Stimulated activated CD4-positive, alpha-beta T cell treated with anti-CD3 and anti-CD28 coated beads, Interleukin-4, amount 100 ng/mL, for 1 hour (primary cell): ENCODE measurements around the gene BEST4.
"Not testable (repeated sequence)": the region's sequence is repeated elsewhere in the genome, so short reads cannot be mapped to it uniquely, and the experiment has no call there.

ENCODE experiments used
- DNase-seq: peaks from one replicate; pipeline ENCODE4 v3.0.0-alpha.2; 2020

BEST4 gene

DNA sequence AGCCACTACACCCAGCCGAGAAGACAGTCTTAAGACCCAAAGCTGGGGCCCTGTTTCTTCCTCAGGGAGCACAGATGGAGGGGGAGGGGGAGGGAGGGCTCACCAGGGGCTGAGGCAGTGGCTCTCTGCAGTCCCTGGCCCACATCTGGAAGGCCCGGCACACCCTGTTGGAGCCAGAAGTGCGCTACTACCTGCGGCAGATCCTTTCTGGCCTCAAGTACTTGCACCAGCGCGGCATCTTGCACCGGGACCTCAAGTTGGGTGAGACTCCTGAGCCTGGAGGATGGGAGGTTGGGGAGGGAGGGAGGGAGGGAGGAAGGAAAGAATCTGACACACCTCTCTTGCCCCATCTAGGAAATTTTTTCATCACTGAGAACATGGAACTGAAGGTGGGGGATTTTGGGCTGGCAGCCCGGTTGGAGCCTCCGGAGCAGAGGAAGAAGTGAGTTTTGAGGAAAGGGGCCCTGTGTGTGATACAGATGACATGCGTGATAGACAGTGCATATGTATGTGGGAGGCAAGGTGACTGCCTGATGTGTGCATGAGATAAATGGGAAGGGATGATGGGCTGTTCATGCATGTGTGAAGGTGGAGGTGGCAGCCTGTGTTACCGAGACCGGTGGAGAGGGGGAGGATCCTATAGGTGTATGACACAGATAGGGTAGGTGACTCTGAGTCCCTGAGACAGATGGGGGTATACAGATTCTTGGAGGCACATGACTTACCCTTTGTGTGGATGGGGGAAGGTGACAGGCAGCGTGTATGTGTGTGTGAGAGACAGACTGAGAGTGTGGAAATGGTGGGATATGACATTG is 13.7 kb upstream of the BEST4 start:
- DNase-seq: peak; percentile 58

DNA sequence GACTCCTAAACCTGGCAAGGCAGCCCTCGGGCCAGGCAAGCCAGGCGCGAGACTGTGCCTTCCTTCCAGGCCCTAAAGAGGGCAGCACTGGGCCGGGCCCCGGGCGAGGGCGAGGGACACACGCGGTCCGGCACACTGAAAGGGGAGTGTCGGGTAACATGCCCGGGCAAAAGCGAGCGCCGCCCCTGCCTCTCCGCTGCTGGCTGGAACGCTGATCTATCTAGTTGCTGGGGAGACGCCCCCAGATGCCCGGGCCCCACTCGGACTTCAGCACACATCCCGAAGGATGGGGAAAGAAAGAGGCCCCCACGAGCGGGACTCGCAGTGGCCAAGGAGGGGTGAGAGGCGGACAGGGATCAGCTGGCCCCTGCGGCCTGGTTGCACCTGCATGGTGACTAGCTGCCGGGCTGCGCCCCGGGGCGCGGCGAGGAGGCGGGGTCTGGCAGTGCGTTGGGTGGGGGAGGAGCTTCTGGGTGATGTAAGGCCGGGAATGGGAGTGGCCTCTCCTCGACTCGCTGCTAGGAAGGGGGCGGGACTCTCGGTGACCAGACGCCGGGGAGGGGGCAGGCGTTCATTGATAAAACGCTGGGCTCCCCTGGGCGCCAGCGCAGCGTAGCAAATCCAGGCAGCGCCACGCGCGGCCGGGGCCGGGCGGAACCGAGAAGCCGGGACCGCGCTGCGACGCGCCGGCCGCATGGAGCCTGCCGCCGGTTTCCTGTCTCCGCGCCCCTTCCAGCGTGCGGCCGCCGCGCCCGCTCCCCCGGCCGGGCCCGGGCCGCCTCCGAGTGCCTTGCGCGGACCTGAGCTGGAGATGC is 12.0 kb upstream of the BEST4 start, which contains the start of gene PLK3:
TSS of gene PLK3 (plus strand) at position 608 of the 815 bp plus-strand sequence. CDS start at position 695, 87 bp downstream.
- DNase-seq: peak; percentile 97

DNA sequence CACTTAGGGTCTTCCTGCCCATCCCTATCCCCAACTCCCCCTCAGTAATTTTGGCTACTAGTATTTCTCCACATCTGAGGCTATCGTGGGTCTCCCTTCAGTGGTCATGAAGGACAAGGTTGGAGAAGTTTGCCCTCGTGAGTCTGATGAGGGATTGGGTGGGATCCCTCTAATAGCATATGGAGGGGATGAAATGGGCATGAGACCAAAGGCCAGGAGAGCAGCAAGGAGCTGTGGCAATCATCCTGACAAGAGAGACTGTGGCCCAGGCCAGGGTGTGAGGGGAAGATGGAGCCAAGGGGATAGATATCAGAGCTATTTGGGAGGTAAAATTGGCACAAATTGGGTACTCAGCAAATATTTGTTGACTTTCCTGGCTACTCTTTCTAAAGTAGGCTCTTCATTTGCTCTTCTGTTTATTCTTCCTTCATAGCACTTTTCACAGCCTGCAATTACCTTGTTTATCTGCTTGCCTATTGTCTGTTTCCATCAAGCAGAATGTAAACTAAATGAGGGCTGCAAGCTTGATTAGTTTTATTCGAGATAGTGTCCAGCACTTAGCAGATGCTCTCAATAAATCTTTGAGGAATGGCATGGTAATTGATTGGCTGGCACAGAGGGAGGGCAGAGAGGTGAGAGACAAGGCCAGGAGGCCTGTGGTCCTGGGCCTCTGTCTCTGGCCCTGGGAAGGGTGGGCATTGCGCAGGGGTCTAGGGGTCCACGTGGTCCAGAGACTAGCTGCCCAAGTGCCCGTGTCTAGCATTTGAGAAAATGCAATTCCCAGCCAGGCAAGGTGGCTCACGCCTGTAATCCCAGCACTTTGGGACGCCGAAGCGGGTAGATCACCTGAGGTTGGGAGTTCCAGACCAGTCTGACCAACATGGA is 10.8 kb upstream of the BEST4 start:
- peak; percentile 3 for DNase-seq

DNA sequence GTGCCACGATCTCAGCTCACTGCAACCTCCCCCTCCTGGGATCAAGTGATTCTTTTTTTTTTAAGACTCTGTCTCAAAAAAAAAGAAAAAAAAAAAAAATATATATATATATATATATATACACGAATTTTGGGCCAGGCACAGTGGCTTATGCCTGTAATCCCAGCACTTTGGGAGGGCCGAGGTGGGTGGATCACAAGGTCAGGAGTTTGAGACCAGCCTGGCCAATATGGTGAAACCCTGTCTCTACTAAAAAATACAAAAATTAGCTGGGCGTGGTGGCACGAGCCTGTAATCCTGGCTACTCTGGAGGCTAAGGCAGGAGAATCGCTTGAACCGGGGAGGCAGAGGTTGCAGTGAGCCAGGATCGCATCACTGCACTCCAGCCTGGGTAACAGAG is 9.9 kb upstream of the BEST4 start:
- not testable (repeated sequence) for DNase-seq

DNA sequence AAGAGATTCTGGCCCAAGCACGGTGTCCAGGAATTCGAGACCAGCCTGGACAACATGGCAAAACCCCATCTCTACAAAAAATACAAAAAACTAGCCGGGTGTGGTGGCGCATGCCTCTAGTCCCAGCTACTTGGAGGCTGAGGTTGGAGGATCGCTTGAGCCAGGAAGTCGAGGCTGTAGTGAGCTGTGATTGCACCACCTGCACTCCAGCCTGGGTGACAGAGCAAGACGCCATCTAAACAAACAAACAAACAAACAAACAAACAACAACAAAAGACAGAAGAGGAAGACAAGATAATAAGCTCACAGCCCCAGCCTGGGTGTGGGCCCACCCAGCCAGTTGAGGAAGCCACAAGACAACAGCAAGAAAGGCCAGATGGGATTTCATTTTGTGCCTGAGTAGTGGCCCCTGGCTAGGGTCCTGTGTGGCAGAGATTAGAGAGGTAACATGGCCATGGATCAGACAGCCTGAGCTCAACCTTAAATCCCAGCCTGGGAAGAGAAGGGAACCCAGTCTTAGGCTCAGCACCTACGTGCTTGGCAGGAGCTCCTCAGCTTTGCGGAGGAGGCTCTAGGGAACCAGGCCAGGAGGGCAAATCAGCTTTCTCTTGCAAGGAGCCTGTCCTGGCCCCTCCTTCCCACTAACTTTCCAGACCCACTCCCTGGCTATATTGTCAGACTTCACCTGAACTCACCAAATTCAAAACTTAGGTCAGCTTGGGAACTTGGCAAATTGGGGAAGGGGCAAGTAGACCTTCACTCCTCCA is 4.9 kb upstream of the BEST4 start:
- DNase-seq: no peak

DNA sequence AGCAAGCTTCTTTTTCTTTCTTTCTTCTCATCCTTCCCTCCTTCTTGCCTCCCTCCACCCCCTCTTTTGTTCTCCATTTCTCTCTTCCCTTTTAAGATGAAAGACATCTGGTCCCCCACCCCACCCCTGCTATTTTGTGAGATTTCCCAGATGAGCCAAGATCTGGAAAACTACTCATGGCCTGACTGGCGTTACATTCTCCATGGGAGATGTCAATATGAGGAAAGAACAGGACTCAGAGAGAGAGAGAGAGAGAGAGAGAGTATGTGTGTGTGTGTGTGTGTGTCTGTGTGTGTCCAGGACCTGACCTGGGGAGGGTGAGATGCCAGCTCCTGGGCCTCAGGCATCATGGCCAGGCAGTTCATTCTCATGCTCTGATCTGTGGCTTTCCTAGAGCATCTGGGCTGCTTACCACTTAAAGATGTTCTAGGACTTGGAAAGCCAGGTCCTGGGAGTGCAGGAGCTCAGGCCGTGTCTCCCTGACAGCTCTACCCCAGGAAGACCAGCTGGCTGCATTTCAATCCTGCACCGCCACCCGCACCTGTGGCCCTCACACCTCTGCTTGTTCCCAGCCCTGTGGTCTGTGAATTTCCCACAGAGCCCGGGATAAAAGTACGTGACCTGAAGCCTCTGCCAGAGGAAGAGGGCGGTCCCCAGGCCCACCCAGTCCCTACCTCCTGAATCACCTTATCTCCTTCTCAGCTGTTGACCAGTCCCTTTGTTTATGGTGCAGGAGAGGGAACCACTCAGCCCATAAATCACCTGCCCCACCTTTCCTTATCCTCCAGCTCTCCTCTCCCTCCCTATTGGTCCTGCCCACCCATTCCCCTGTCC is 3.2 kb upstream of the BEST4 start:
- no peak for DNase-seq

DNA sequence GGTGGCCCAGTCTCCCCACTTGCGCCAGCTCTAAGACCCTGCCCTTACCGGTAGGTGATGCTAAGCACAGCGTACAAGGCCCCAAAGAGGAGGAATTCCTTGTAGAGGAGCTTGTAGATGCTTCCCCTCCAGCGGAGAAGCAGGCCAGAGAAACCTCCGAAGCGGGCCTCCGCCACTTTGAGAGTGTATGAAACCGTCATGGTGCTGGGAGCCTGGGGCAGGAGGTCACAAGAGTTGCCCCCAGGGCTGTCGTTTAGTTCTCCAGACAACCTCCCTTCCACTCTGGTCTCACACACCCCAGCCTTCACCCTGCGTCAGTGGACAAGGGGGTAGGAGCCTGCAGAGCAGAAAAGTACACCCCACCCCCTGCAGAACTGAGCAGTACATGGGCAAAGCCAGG is 464 bp downstream of the BEST4 start:
- DNase-seq: no peak

DNA sequence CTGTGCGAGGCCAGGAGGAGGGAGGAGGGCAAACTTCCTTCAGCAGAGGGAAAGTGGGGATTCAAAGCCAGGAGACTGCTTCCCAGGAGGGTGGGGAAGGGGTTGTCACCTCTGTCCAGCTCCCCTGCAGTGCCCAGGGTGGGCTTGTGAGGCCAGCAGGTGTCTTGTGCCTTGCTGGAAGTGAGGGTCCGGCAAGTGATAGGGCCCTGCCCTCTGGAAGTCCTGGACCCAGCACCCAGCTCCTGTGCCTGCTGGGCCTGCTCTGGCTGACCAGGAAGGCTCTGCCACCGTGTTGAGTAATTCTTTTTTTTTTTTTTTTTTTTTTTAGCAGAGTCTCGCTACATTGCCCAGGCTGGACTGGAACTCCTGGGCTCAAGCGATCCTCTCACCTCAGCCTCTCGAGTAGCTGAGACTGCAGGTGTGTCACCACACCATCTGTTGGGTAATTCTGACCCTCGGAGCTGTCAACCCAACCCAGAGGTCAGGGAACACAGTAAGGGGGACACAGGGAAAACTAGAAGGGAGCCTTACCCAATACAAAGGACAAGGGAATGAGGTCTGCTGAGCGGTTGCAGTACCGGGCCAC is 1.0 kb downstream of the BEST4 start:
- DNase-seq: no peak

DNA sequence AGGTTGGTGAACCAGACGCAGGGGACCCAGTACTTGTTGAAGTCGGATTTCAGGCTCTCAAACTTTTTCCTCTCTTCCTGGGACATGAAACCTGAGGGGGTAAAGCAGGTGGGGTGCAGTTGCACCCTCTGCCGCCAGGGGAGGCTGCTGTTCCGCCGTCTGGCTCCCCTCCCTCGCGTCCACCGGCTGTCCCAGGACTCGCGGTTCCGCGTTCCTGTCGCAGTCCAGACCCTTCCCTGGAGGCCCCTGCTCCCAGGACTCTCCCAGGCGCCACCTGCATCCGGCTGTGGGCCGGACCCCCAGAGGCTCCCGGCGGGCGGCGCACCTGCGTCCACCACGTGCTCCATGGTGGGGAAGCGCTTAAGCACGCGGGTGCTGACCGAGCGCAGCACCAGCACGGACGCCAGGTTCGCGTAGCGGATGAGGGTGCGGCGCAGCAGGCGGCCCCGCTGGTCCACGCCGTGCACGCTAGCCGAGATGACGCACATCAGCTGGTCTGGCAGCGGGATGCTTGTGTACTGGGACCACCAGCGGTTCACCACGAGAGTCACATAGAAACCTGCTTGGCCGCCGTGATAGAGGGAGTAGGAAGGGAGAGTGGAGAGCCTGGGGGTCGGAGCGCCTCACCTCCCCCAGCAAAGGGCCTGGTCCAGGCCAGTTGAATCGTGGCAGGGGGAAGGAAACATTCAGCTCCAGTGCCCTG is 1.7 kb downstream of the BEST4 start:
- DNase-seq: peak; percentile 81

DNA sequence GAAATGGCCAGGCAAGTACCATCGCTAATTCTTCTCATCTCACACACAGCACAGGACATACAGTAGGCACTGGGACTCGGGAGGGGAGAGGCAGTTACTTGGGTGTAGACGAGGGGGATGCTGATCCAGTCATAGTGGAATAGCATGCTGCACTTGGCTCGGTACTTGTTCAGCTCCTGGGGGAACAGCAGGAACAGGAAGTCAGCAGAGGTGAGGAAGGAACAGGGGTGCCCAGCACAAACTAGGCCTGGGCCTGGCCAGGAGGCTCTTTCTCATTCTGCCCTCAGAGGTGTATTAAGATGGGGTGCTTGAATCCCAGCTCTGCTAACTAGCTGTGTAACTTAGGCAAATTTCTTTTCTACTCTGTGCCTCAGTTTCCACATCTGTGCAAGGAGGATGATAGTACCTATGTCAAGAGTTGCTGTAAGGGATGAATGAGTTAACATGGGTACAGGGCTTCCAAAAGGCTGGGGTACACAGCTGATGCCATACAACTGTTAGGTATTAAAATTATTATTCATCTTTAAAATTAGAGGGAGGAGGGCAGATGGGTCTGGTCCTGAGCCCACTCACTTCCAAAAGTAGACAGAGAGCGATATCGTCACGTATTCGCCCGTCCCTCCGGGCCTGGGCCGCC is 2.4 kb downstream of the BEST4 start:
- DNase-seq: no peak

DNA sequence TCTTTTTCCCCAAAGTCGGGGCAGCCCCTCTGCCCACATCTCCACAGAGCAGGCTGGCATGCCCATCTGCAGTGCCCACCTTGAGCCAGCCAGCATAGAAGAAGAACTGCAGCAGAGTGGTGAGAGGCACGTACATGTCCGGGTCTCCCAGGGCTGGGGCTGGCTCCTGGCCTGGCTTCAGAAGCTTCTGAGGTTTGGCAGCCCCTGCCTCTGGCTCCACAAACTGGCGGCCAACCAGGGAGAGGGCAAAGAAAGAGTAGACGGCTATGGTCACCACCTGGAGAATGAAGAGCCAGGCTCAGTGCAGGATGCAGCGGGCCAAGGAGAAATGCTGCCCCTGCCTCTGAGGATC is 3.0 kb downstream of the BEST4 start:
- DNase-seq: no peak

DNA sequence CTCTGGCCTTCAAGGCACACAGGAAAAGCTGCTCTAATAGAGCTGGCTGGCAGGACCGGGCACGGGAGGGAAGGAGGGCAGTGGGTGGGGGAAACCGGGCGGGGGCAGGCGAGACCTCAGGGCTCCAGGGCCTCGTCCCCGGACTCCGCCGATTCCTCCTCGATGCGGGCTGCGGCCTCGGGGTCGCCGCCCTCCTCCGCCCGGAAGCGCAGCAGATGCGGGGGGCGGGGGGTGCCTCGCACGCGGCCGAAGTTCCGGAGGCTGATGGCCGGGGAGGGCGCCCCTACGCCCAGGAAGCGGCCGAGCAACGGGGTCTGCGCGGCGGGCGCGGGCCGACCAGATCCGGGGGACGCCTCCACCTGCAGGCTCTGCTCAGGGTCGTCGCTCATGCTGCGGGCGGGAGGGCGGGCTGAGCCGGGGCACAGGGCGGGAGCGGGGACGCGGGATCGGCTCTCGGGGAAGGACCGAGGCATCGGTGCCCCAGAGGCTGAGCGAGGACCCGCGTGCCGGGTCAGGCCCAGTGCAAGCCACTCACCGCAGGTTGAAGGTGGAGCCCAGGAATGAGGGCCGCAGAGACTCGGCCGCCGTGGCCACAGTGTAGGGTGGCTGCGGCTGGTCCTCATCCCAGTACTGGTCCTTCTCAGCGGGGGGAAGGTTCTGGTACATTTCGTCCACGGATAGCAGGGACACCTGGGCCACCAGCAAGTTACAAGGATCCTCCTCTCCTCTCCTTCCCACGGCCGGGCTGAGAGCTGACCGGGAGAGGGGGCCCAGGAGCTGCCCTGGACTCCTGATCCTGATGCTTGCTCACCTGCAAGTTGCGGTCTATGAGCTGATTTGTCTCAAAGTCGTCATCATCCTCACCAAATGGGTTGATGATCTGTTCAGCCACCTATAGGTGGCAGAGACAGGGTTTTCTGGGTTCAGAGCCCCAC is 3.6 kb downstream of the BEST4 start:
- peak; percentile 42 for DNase-seq

DNA sequence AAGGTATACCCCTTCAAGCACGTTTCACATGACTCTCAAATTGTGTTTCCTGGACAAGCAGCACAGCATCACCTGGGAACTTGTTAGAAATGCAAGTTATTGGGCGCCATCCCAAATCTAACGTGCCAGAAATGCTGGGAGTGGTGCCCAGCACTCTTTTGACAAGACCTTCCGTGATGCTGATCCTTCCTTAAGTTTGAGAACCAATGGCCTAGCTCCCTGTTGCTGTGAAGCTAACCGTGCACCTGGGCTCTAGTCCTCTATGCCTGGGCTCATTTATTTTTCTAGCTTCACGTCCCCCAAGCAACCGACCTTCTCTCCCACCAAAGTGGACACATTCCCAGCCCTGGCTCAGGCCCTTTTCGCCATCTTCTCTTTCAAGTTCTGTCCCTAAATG is 4.3 kb downstream of the BEST4 start:
- no peak for DNase-seq

DNA sequence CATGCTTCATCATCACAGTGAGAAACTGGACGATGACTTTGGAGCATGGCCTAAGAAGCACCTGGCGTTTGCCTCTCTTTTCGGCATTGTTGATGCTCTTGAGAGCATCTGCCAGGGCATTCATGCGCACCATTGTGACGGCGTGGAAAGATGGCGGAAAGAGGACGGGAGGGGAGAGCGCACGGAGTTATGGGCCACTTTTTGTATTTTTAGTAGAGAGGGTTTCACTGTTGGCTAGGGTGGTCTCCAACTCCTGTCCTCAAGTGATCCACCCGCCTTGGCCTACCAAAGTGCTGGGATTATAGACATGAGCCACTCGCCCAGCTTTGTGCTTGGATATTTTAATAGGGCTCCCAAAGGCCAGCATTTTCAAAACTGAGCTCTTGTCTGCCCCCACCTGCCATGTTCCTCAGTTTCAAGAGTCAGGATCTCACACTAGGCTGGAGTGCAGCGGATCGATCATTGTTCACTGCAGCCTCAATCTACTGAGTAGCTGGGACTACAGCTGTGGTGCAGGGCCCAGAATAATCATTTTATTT is 7.3 kb downstream of the BEST4 start:
- DNase-seq: no peak

DNA sequence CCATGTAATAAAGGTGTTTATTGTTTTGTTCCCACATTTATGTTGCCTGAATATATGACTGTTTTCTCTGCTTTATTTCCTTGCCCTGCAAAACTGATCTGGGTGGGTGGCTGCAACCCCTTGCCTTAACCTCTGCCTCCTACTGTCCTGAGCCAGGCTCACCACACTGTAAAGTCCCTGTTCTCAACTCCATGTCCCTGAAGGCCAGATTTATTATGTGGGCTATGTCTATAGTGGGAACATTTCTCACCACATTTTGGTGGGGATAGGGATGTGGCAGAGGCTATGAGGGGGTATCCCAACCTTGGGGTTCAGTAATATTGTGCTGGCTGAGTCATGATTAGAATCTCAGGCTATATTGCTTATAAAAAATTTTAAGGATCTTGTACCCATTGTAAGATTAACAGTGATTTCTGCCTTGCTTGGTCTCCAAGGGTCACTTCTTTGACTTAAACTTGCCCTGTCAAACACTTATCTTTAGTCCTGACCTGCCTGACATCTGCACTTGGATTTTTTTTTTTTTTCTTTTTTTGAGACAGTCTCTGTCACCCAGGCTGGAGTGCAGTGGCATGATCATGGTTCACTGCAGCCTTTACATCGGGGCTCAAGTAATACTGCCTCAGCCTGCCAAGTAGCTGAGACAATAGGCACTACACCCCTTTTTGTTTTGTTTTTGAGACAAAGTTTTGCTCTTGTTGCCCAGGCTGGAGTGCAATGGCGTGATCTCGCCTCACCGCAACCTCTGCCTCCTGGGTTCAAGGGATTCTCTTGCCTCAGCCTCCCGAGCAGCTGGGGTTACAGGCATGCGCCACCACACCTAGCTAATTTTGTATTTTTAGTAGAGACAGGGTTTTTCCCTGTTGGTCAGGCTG is 9.0 kb downstream of the BEST4 start:
- DNase-seq: no peak

DNA sequence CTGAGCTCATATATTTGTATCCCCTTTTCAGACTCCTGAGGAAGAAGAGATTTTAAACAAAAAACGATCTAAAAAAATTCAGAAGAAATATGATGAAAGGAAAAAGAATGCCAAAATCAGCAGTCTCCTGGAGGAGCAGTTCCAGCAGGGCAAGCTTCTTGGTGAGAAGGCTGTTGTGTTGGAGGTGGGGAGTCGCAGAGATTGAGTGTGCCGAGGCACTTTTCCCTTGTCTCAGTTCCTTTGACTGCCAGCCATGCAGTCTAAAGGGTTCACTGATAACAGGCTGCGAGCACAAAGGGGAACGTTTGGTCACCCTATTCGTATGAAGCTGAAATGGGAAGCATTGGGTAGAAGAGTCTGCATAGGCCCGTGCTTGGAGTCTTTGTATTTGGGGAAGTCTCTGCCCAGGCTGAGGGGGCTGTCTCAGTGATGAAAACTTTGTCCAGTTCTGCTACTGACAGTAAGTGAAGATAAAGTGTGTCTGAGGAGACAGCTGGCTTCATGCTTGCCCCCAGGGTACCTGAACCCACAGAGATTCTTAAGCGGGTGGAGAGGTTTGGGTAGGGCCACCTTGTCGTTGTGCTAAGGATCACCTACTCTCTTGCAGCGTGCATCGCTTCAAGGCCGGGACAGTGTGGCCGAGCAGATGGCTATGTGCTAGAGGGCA is 9.9 kb downstream of the BEST4 start:
- DNase-seq: no peak

DNA sequence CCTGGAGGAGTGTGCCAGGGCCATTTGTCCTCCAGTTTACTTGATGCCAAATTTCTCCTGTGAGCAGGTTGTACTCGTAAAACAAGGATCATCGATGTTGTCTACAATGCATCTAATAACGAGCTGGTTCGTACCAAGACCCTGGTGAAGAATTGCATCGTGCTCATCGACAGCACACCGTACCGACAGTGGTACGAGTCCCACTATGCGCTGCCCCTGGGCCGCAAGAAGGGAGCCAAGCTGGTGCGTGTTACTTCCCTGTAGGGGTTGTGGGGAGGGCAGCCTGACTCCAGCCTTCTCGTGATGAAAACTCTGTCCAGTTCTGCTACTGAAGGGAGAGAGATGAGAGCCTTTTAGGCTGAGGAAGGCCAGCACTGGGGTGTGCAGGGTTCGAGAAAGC is 10.4 kb downstream of the BEST4 start:
- DNase-seq: no peak
